Heart right ventricle (tissue), 16 donors: Measurements from ENCODE around the gene GSTT4. TPM values are rescaled to one million over a fixed set of nuclear protein-coding genes. Genes with fewer than 3 reads are reported as not detected.
A peak's percentile ranks its signal among the peaks of the same experiment; 100 is the strongest.
"Not testable (repeated sequence)": the region's sequence is repeated elsewhere in the genome, so short reads cannot be mapped to it uniquely, and the experiment has no call there.

Experiments
- ATAC-seq, 8 donors: fragments of 200-7000 bp; cut with Tn5 transposase; one replicate each; pipeline ENCODE4 v1.9.1; 2020; ENCODE audit warnings: mild to moderate bottlenecking in 8 of 8, moderate library complexity in 8 of 8, moderate number of reproducible peaks in 1 of 8
- DNase-seq, 2 donors: peaks; one replicate each; pipeline ENCODE4 v3.0.0-alpha.2; 2020
- H3K27ac ChIP-seq, 10 donors: fragments of 200-600 bp; sonication (generic) in 2 of 10; one replicate each; pipeline versions ENCODE4 v1.5.0 to v1.8.0; 2020 to 2022; ENCODE audit warnings: mild to moderate bottlenecking in 3 of 10
- H3K27me3 ChIP-seq, 7 donors: fragments of 200-600 bp; one replicate each; pipeline ENCODE4 v1.8.0; 2021 to 2022; ENCODE audit warnings: mild to moderate bottlenecking in 2 of 7
- H3K36me3 ChIP-seq, 9 donors: fragments of 200-600 bp; sonication (generic) in 1 of 9; one replicate each; pipeline versions ENCODE4 v1.5.0 to v1.8.0; 2020 to 2022; ENCODE audit warnings: mild to moderate bottlenecking in 2 of 9
- H3K4me1 ChIP-seq, 9 donors: fragments of 200-600 bp; sonication (generic) in 1 of 9; one replicate each; pipeline versions ENCODE4 v1.5.0 to v1.8.0; 2020 to 2022; ENCODE audit warnings: mild to moderate bottlenecking in 4 of 9
- H3K4me3 ChIP-seq, 10 donors: fragments of 200-600 bp; sonication (generic) in 2 of 10; one replicate each; pipeline versions ENCODE4 v1.5.0 to v1.8.0; 2020 to 2022; ENCODE audit warnings: mild to moderate bottlenecking in 7 of 10, moderate library complexity in 2 of 10
- H3K9me3 ChIP-seq, 11 donors: fragments of 200-600 bp in 10 of 11; sonication (generic) in 2 of 11; one replicate each; pipeline versions ENCODE4 v1.5.0 to v1.8.0; 2013 to 2022; ENCODE audit warnings: mild to moderate bottlenecking in 2 of 11, control low read depth in 1 of 11, moderate library complexity in 1 of 11
- CTCF ChIP-seq, 9 donors: fragments of 200-600 bp; sonication (generic) in 2 of 9; IDR thresholded peaks; one replicate each; pipeline versions ENCODE4 v1.5.0 to v1.8.0; 2021 to 2022; ENCODE audit warnings: antibody characterized with exemption in 9 of 9, mild to moderate bottlenecking in 5 of 9, moderate library complexity in 1 of 9
- WGBS, 2 donors: extraction: QIAGEN DNeasy Blood & Tissue Kit; methylation state at CpG; one replicate each; pipeline ENCODE4 v1.1.7; 2013; ENCODE audit warnings: inconsistent platforms in 1 of 2; 5-methylcytosine and 5-hydroxymethylcytosine counted together
- intact Hi-C, 10 donors: fragments of 100-400 bp; cut with DNase I; formaldehyde crosslinking; loops; one replicate each; pipeline versions ENCODE4 v1.11.1 to v1.14.2; 2022
- polyA plus RNA-seq, 2 donors: library from polyadenylated mRNA; stranded (reverse); fragments of 200-250 nt; gene quantifications; one replicate each; pipeline ENCODE4 v1.2.3, GENCODE V29; 2013
- total RNA-seq, 10 donors: library from RNA; stranded (reverse); fragmentation: NEBNext Ultra II Directional in 3 of 10; extraction: Animal tissue kit (Norgen Biotek cat#: 25700) in 3 of 10; gene quantifications; one replicate each; pipeline versions ENCODE4 v1.2.1 to v1.2.4, GENCODE V29; 2021 to 2023
- donor health status: Arrhythmogenic right ventricular cardiomyopathy.
- donor health status: ischemic (EF 13 %, LVEDD 7.1; RV severe dilation, severe dysfunction).
- donor health status: healthy with polysubstance abuse.
- donor health status: DM: no; HTN: yes; CAD: no.
- donor health status: DM: no; HTN: no; CAD: no.
- donor health status: ischemic (EF 25% LVEDD 6.9; RV normal size, moderate dysfunction).
- donor health status: ischemic (EF 25% LVEDD 5.7; RV mildly dilated, moderate dysfunction).
- donor health status: healthy.
- donor health status: DM: yes; HTN: yes; CAD: no.
- donor health status: Ischemic cardiomyopathy.
- donor health status: ischemic (EF 35%, LVEDD 5.7; RV mildly dilated, moderate dysfunction).
- donor health status: nonischemic (EF 11% LVEDD 7.7; RV severe dilation, severe dysfunction).
- donor health status: DM: yes; HTN: yes; CAD: no.
- donor health status: PGD.
- donor health status: ischemic (EF 29% LVEDD 5.4; RV normal size, mild dysfunction).
- donor health status: nonischemic (EF 23%, LVEDD 6.1; RV moderate dilation, normal function).

Gene GSTT4
- total and polyA plus RNA-seq, 12 donors = not detected

GRCh38 chr22:23956301-23956900, 48.9 kb downstream of the GSTT4 start:
- DNase-seq (peak; percentile 31 to 82), ATAC-seq (peak in 7 of 8 donors; percentile 59 to 78 (median 71))
- not testable (repeated sequence) for H3K36me3 ChIP-seq, H3K4me1 ChIP-seq, H3K4me3 ChIP-seq, H3K9me3 ChIP-seq, H3K27ac ChIP-seq, H3K27me3 ChIP-seq
- intact Hi-C loops = loop anchor here in 4 of 10 donors (10.0 kb wide), 2 partner anchors 92 to 218 kb away; no protein-coding TSS in a partner anchor
- 25 to 26% methylated on average over 12 of the region's 12 CpGs for WGBS, 2 donors
- TF ChIP-seq CTCF (IDR thresholded peaks at IDR 0.05) = peak; percentile 69 to 88 (median 82)

- 75 to 80% methylated on average over 6 to 7 of the region's 8 CpGs for WGBS, 2 donors
- intact Hi-C loops = loop anchor here in 4 of 10 donors (10.0 kb wide), 2 partner anchors 91 to 219 kb away; no protein-coding TSS in a partner anchor
- not testable (repeated sequence) for H3K36me3 ChIP-seq, H3K9me3 ChIP-seq, H3K4me1 ChIP-seq, H3K27me3 ChIP-seq, DNase-seq, H3K4me3 ChIP-seq, ATAC-seq, H3K27ac ChIP-seq
Observed at GRCh38 chr22:23955886-23956285, 49.4 kb downstream of the GSTT4 start.

DNA sequence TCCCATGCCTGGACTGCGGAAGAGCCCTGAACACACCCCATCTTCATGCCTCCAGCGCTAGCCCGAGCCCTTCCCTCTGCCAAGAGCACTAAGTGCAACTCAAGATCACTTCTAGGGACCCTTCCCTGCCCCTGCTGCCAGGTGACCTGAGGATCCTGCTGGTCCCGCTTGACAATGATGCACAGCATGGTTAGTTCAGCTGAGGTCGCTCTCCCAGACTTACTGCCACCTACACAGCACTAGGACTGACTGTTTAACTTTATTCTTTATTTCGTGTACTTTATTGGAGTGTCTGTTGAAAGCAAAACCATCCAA, 50.3 kb downstream of the GSTT4 start:
- not testable (repeated sequence) for ATAC-seq, H3K27ac ChIP-seq, H3K36me3 ChIP-seq, H3K4me1 ChIP-seq, DNase-seq, H3K9me3 ChIP-seq, H3K27me3 ChIP-seq, H3K4me3 ChIP-seq
- intact Hi-C loops = loop anchor here in 4 of 10 donors (10.0 kb wide), 2 partner anchors 90 to 220 kb away; no protein-coding TSS in a partner anchor
- 79 to 87% methylated on average over 6 of the region's 6 CpGs for WGBS, 2 donors

DNA sequence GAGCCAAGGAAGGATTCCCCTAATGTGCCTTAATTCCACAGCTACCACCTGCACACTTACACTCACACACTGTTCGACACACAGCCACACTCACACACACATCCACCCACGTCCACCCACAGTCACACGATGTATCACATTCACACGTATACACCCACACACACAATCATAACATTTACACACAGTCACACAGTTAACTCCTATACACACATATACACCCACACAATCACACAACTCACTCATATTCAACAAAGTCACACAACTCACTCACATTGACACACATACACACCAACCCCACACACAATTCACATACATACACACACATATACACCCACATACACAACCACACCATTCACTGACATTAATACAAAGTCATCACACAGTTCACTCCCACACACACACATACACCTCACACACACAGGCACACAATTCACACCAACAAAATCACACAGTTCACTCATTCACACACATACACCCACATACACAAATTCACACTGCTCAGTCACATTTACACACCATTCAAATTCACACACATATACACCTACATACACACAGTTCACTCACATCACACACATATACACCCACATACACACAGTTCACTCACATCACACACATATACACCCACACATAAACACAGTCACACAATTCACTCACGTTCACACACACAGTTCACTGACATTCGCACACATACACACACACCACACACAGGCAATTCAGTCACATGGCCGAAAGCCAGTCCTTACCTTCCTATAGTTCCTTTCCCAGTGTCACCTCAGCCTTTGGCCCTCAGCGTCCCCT, 50.9 kb downstream of the GSTT4 start:
- WGBS, 2 donors = 84 to 89% methylated on average over 8 of the region's 8 CpGs

GRCh38 chr22:23953485-23953884, 51.8 kb downstream of the GSTT4 start:
- H3K4me3 ChIP-seq, H3K4me1 ChIP-seq, DNase-seq, ATAC-seq, H3K27me3 ChIP-seq, H3K36me3 ChIP-seq, H3K9me3 ChIP-seq, H3K27ac ChIP-seq: not testable (repeated sequence)
- 67 to 69% methylated on average over 4 of the region's 4 CpGs for WGBS, 2 donors
- intact Hi-C loops = loop anchor here in 4 of 10 donors (10.0 kb wide), 2 partner anchors 89 to 221 kb away; no protein-coding TSS in a partner anchor

More for the DNA sequence above, 50.9 kb downstream of the GSTT4 start:
- not testable (repeated sequence) for H3K27me3 ChIP-seq, ATAC-seq, H3K9me3 ChIP-seq, H3K4me1 ChIP-seq, H3K36me3 ChIP-seq, H3K4me3 ChIP-seq, DNase-seq, H3K27ac ChIP-seq
- intact Hi-C loops = loop anchor here in 4 of 10 donors (10.0 kb wide), 2 partner anchors 90 to 220 kb away; no protein-coding TSS in a partner anchor

DNA sequence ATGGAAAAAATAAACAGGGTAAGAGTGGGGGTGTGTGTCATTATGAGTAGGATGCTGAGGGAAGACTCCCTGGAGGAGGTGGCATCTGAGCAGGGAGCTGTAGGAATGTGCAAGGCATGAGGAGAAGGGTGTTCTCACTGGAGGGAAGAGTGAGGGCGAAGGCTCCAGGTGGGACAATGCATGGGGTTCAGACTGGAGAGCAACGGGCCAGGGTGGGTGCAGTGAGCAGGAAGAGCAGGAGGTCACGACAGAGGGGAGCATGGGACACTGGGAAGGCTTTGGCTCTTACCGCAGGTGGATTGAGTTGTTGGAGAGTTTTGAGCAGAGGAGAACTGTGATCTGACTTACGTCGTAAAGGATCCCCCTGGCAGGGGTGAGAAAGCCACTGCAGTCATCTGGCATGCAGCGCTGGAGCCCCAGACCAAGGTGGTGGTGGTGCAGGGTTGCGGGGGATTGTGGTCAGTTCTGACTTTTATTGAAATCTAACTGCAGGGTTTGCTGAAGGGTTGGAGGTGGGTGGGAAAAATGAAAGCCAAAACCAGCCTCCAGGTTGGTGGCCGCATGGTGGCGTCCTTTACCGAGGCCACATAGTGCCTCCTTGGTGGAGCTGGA, 52.4 kb downstream of the GSTT4 start:
- not testable (repeated sequence) for H3K36me3 ChIP-seq, H3K4me1 ChIP-seq, H3K27ac ChIP-seq, H3K4me3 ChIP-seq, H3K27me3 ChIP-seq, DNase-seq, H3K9me3 ChIP-seq
- 75 to 82% methylated on average over 11 of the region's 11 CpGs for WGBS, 2 donors
- ATAC-seq = peak in 1 of 8 donors; percentile 14
- intact Hi-C loops = loop anchor here in 4 of 10 donors (10.0 kb wide), 2 partner anchors 88 to 222 kb away; no protein-coding TSS in a partner anchor

GRCh38 chr22:23951383-23951782, 53.9 kb downstream of the GSTT4 start:
- not testable (repeated sequence) for H3K9me3 ChIP-seq, DNase-seq, H3K36me3 ChIP-seq, H3K27ac ChIP-seq, H3K4me1 ChIP-seq, H3K4me3 ChIP-seq, H3K27me3 ChIP-seq
- ATAC-seq = peak in 1 of 8 donors; percentile 32
- intact Hi-C loops = loop anchor here in 4 of 10 donors (10.0 kb wide), 2 partner anchors 87 to 223 kb away; no protein-coding TSS in a partner anchor
- WGBS, 2 donors = 81 to 98% methylated on average over 2 of the region's 2 CpGs

DNA sequence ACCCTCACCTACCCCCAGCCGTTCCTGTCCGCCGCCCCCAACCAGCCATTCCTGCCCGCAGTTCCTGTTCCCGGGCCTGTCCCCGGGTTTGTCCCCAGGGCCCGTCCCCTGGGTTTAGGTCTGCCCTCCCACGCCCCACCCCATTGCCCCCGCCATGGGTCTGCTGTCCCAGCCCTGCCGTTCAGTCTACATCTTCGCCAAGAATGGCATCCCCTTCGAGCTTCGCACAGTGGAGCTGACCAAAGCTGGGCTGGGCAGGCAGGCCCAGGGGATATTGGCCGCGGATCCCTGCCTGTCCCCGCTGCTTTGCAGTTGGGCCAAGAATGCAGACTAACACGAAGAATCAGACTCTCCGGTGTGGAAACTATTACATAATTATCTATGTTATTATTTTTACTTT, 55.5 kb downstream of the GSTT4 start:
- WGBS, 2 donors = 83 to 84% methylated on average over 16 to 17 of the region's 18 CpGs
- not testable (repeated sequence) for H3K27ac ChIP-seq, H3K9me3 ChIP-seq, H3K4me1 ChIP-seq, H3K27me3 ChIP-seq, DNase-seq, H3K36me3 ChIP-seq, ATAC-seq, H3K4me3 ChIP-seq
- intact Hi-C loops = loop anchor here in 5 of 10 donors (10.0 kb wide), 3 partner anchors 45 to 225 kb away; no protein-coding TSS in a partner anchor
